ENCODE data around the gene KAT8.

DNA sequence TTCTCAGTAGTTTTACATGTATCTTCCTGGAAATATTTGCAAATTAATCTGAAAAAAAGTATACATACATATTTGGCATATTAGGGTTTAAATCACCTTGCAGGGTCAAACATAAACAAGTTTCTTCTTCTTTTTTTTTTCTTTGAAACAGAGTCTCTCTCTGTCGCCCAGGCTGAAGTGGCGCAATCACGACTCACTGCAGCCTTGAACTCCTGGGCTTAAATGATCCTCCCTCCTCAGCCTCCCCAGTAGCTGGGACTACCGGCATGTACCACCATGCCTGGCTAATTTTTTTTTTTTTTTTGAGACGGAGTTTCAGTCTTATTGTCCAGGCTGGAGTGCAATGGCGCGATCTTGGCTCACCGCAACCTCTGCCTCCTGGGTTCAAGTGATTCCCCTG, 49.9 kb downstream of the KAT8 start:
- TF ChIP-seq EZH2phosphoT487 (IDR thresholded peaks at IDR 0.05; ENCODE audit: low read length), result no peak
- TF ChIP-seq, protein P1, sequence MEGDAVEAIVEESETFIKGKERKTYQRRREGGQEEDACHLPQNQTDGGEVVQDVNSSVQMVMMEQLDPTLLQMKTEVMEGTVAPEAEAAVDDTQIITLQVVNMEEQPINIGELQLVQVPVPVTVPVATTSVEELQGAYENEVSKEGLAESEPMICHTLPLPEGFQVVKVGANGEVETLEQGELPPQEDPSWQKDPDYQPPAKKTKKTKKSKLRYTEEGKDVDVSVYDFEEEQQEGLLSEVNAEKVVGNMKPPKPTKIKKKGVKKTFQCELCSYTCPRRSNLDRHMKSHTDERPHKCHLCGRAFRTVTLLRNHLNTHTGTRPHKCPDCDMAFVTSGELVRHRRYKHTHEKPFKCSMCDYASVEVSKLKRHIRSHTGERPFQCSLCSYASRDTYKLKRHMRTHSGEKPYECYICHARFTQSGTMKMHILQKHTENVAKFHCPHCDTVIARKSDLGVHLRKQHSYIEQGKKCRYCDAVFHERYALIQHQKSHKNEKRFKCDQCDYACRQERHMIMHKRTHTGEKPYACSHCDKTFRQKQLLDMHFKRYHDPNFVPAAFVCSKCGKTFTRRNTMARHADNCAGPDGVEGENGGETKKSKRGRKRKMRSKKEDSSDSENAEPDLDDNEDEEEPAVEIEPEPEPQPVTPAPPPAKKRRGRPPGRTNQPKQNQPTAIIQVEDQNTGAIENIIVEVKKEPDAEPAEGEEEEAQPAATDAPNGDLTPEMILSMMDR (IDR thresholded peaks at IDR 0.05; ENCODE audit: low read length), result no peak
